WI38 (cell line): ENCODE measurements around the gene EIF1AD.
"Not testable (repeated sequence)": the region's sequence is repeated elsewhere in the genome, so short reads cannot be mapped to it uniquely, and the experiment has no call there.

Experiments used
- H3K4me3 ChIP-seq: 2 replicates; pipeline ENCODE4 v1.5.1; 2011; ENCODE audit warnings: low read depth, mild to moderate bottlenecking, control low read depth, low read length
- TF ChIP-seq, protein P1 (sequence below): IDR thresholded peaks from 2 replicates; pipeline ENCODE4 v1.5.1; 2012; ENCODE audit warnings: low read depth, mild to moderate bottlenecking, control low read depth, low read length

EIF1AD gene

DNA sequence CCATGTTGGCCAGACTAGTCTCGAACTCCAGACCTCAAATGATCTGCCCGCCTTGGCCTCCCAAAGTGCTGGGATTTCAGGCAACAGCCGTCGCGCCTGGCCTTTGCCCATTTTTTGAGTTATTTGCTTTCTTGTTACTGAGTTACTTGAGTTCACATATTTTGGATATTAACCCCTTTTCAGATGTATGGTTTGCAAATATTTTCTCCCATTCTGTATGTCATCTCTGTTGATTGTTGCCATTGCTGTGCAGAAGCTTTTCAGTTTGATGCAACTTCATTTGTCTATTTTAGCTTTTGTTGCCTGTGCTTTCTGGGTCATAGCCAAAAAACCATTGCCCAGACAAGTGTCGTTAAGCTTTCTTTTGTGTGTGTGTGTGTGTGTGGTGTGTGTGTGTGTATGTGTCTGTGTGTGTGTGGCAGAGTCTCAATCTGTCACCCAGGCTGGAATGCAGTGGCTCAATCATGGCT lies 49.9 kb downstream of the EIF1AD start:
- TF ChIP-seq, protein P1, sequence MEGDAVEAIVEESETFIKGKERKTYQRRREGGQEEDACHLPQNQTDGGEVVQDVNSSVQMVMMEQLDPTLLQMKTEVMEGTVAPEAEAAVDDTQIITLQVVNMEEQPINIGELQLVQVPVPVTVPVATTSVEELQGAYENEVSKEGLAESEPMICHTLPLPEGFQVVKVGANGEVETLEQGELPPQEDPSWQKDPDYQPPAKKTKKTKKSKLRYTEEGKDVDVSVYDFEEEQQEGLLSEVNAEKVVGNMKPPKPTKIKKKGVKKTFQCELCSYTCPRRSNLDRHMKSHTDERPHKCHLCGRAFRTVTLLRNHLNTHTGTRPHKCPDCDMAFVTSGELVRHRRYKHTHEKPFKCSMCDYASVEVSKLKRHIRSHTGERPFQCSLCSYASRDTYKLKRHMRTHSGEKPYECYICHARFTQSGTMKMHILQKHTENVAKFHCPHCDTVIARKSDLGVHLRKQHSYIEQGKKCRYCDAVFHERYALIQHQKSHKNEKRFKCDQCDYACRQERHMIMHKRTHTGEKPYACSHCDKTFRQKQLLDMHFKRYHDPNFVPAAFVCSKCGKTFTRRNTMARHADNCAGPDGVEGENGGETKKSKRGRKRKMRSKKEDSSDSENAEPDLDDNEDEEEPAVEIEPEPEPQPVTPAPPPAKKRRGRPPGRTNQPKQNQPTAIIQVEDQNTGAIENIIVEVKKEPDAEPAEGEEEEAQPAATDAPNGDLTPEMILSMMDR, result no peak
- no peak overlapping the region for H3K4me3 ChIP-seq

DNA sequence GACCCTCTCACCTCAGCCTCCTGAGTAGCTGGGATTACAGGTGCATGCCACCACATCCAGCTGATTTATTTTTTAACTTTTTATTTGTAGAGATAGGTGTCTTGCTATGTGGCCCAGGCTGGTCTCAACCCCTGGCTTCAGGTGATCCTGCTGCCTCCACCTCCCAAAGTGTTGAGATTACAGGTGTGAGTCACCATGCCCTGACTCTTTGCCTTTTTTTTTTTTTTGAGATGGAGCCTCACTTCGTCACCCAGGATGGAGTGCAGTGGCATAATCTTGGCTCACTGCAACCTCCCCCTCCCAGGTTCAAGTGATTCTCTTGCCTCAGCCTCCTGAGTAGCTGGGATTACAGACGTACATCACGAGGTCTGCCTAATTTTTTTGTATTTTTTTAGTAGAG lies 50.3 kb downstream of the EIF1AD start:
- not testable (repeated sequence) for H3K4me3 ChIP-seq

DNA sequence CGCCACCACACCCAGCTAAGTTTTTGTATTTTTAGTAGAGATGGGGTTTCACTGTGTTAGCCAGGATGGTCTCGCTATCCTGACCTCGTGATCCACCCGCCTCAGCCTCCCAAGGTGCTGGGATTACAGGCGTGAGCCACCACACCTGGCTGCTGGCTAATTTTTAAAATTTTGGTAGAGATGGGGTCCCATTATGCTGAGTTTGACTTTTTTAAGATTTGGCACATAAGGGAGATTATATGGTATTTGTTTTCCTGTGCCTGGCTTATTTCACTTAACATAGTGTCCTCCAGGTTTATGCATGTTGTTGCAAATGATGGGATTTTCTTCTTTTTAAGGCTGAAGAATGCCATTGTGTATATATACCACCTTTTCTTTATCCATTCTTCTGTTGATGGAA lies 51.2 kb downstream of the EIF1AD start:
- not testable (repeated sequence) for H3K4me3 ChIP-seq

DNA sequence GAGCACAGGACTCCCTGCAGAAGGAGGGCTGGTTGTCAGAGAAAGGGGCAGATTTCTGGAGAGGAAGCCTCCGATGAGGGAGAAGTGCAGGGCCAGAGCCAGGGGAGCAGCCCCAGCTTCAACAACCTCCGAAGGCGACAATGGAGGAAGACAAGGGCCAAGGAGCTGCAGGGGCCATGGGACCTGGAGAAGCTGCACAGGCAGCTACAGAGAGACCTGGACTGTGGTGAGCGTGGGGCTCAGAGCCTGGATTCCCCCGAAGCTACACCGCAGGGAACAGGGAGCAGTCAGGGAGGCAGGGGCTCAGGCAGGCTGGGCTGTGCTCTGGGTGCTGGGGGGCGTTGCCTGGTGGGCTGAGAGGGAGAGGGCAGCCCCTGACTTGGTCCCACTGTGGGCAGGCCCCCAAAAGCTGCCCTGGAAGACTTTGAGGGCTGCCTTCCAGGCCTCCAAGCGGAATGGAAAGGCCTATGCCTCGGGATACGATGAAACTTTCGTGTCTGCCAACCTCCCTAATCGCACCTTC lies 54.3 kb downstream of the EIF1AD start:
- TF ChIP-seq, protein P1, result no peak
- no peak overlapping the region for H3K4me3 ChIP-seq

DNA sequence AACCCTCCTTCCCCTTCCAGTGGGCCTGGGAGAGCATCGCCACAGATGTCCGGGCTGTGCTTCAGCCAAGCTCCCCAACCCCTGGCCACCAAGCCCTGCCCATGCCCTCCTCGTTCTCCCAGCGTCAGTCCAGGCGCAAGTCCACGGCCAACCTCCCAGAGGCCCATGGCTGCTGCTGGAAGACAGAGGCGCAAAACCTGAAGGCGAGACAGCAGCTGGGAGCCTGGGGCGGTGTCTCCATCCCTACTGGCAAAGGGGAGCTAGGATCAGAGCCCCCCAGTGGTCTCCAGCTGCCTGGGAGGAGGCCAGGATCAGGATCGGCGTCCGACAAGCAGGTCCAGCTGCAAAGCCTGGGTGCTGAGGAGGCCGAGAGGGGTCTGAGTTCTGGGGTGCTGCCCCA lies 54.8 kb downstream of the EIF1AD start:
- TF ChIP-seq, protein P1, result no peak
- no peak overlapping the region for H3K4me3 ChIP-seq

DNA sequence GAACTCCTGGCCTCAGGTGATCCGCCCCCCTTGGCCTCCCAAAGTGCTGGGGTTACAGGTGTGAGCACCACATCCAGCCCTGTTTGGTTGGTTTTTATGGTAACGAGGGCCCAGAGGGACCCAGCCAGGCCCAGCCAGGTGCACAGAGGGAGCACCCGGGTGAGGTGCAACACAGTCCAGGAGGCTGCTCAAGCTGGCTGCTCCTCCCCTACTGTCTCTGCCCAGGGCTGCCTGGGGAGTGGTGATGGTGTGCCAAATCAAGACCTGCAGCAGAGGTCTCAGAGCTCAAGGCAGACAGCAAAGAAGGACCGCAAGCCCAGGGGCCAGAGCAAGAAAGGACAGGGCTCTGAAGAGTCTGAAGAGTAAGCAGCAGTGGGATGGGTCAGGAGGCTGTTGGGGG lies 55.3 kb downstream of the EIF1AD start:
- TF ChIP-seq, protein P1, result no peak
- H3K4me3 ChIP-seq, result no peak overlapping the region
